HG03064 (cell line): ENCODE results near the gene DENND10.
A peak's percentile ranks its signal among the peaks of the same experiment; 100 is the strongest.
"Not testable (repeated sequence)": the region's sequence is repeated elsewhere in the genome, so short reads cannot be mapped to it uniquely, and the experiment has no call there.

Experiments used
- ATAC-seq: cut with Tn5 transposase; IDR thresholded peaks from one replicate; pipeline ENCODE4 v1.9.1; 2021; ENCODE audit warnings: low read depth; ENCODE audit not compliant: unreplicated experiment

DENND10 gene

GRCh38 chr10:119096641-119097415, 7.1 kb upstream of the DENND10 start:
- ATAC-seq: not testable (repeated sequence)

- no peak for ATAC-seq
Measured at GRCh38 chr10:119098576-119098975, 5.3 kb upstream of the DENND10 start.

- no peak for ATAC-seq
Measured at GRCh38 chr10:119100434-119101238, 3.3 kb upstream of the DENND10 start.

GRCh38 chr10:119101366-119102098, 2.4 kb upstream of the DENND10 start:
- ATAC-seq: no peak

GRCh38 chr10:119103241-119103902, 541 bp upstream of the DENND10 start:
- no peak for ATAC-seq

- no peak for ATAC-seq
Measured at GRCh38 chr10:119104654-119105015, 722 bp downstream of the DENND10 start.

GRCh38 chr10:119105155-119105554, 1.2 kb downstream of the DENND10 start:
- ATAC-seq: no peak

- not testable (repeated sequence) for ATAC-seq
Measured at GRCh38 chr10:119105899-119106298, 2.0 kb downstream of the DENND10 start.

- ATAC-seq: not testable (repeated sequence)
Measured at GRCh38 chr10:119107106-119107505, 3.2 kb downstream of the DENND10 start.

GRCh38 chr10:119107771-119108170, 3.9 kb downstream of the DENND10 start:
- ATAC-seq: not testable (repeated sequence)

GRCh38 chr10:119112056-119112455, 8.1 kb downstream of the DENND10 start:
- no peak for ATAC-seq

GRCh38 chr10:119113751-119114732, 10.1 kb downstream of the DENND10 start:
- ATAC-seq: no peak

- no peak for ATAC-seq
Measured at GRCh38 chr10:119115926-119116325, 12.0 kb downstream of the DENND10 start.

- ATAC-seq: no peak
Measured at GRCh38 chr10:119116326-119116951, 12.5 kb downstream of the DENND10 start.

GRCh38 chr10:119118231-119118630, 14.3 kb downstream of the DENND10 start:
- ATAC-seq: no peak

GRCh38 chr10:119119400-119119799, 15.5 kb downstream of the DENND10 start:
- no peak for ATAC-seq

- ATAC-seq: peak; percentile 90
Measured at GRCh38 chr10:119120413-119120867, 16.5 kb downstream of the DENND10 start.

GRCh38 chr10:119120875-119121274, 17.0 kb downstream of the DENND10 start:
- no peak for ATAC-seq

- no peak for ATAC-seq
Measured at GRCh38 chr10:119125942-119126341, 22.0 kb downstream of the DENND10 start.
